K562 (cell line): ENCODE results near the gene NPB. TPM values are rescaled to one million over a fixed set of nuclear protein-coding genes. Genes with fewer than 3 reads are reported as not detected.

ENCODE experiments used
- CEBPG ChIP-seq, 3 experiments: fragments of 200-800 bp in 1 of 3; sonication (Bioruptor generic) in 1 of 3; sonication (generic) in 1 of 3; formaldehyde crosslinking in 1 of 3; IDR thresholded peaks in 2 of 3; conservative IDR thresholded peaks in 1 of 3; 2 replicates each; pipeline versions ENCODE4 v1.6.1 to v1.8.0; 2016 to 2022; ENCODE audit warnings: missing compliant biosample characterization in 2 of 3, missing genetic modification characterization in 2 of 3, mild to moderate bottlenecking in 1 of 3, missing genetic modification reagents in 1 of 3
- CHD1 ChIP-seq: fragments of 200-600 bp; sonication (generic); IDR thresholded peaks from one replicate; pipeline ENCODE4 v1.6.1; 2012; ENCODE audit warnings: mild to moderate bottlenecking, moderate library complexity, low read length, inconsistent platforms
- HIVEP1 ChIP-seq: fragments of 250-450 bp; sonication (Bioruptor Pico); IDR thresholded peaks from 2 replicates; pipeline ENCODE4 v1.4.0; 2020; ENCODE audit warnings: mild to moderate bottlenecking
- NCOA1 ChIP-seq: fragments of 450-650 bp; IDR thresholded peaks from 2 replicates; pipeline ENCODE4 v1.6.1; 2016; ENCODE audit warnings: low read depth
- NCOA2 ChIP-seq, 2 experiments: fragments of 450-650 bp; IDR thresholded peaks; 2 replicates each; pipeline ENCODE4 v1.6.1; 2018; ENCODE audit warnings: mild to moderate bottlenecking in 2 of 2, moderate library complexity in 1 of 2; ENCODE audit not compliant: partially characterized antibody in 2 of 2
- TSC22D4 ChIP-seq: fragments of 450-650 bp; IDR thresholded peaks from 2 replicates; pipeline ENCODE4 v1.6.1; 2016; ENCODE audit warnings: missing genetic modification characterization, missing biosample characterization, control low read depth
- ZBTB17 ChIP-seq: fragments of 450-650 bp; formaldehyde crosslinking; IDR thresholded peaks from 2 replicates; pipeline ENCODE4 v1.4.0; 2020; ENCODE audit warnings: mild to moderate bottlenecking
- ZBTB7A ChIP-seq: IDR thresholded peaks from 2 replicates; pipeline ENCODE4 v1.6.1; 2011; ENCODE audit warnings: low read depth, mild to moderate bottlenecking, low read length, moderate library complexity, borderline replicate concordance; ENCODE audit not compliant: control insufficient read depth
- ZNF324 ChIP-seq: fragments of 250-450 bp; sonication (Bioruptor Pico); IDR thresholded peaks from 2 replicates; pipeline ENCODE4 v1.4.0; 2020; ENCODE audit warnings: mild to moderate bottlenecking
- ZNF77 ChIP-seq: fragments of 250-450 bp; sonication (Bioruptor Pico); IDR thresholded peaks from 2 replicates; pipeline ENCODE4 v1.5.0; 2020
- polyA plus RNA-seq, 8 experiments: library from polyadenylated mRNA; depleted of rRNA in 4 of 8; stranded (reverse) in 5 of 8; unstranded in 3 of 8; fragments of >200 nt; fragmentation: Nextera tagmentation in 2 of 8; fragmentation: Illumina TruSeq in 1 of 8; extraction: Ambion mirVana in 2 of 8; extraction: Trizol in 1 of 8; gene quantifications; 2 replicates each; pipeline versions ENCODE4 v1.2.1 to v1.2.3, GENCODE V29; 2011 to 2014; ENCODE audit warnings: inconsistent platforms in 1 of 8, missing spikeins in 1 of 8
- total RNA-seq, 7 experiments: library from RNA; depleted of rRNA in 6 of 7; stranded (reverse); fragments of >200 nt in 6 of 7; fragmentation: Illumina TruSeq in 2 of 7; extraction: Trizol in 2 of 7; gene quantifications; 2 replicates each; pipeline versions ENCODE4 v1.2.1 to v1.2.3, GENCODE V29; 2011 to 2021; ENCODE audit warnings: low replicate concordance in 1 of 7
- TF ChIP-seq, protein P1 (sequence below): fragments of 250-450 bp; sonication (Bioruptor Pico); IDR thresholded peaks from 2 replicates; pipeline ENCODE4 v1.4.0; 2020; ENCODE audit warnings: mild to moderate bottlenecking
- TF ChIP-seq, protein P2 (sequence below): IDR thresholded peaks from 2 replicates; pipeline ENCODE4 v1.6.1; 2011; ENCODE audit not compliant: insufficient read length; ENCODE audit errors: extremely low read depth
- TF ChIP-seq, protein P3 (sequence below), 2 experiments: fragments of 450-650 bp in 1 of 2; sonication (generic) in 1 of 2; formaldehyde crosslinking; conservative IDR thresholded peaks; 2 replicates each; pipeline versions ENCODE4 v1.4.0 to v1.8.1; 2020 to 2022; ENCODE audit warnings: mild to moderate bottlenecking in 1 of 2, missing genetic modification reagents in 1 of 2
- TF ChIP-seq, protein P4 (sequence below): fragments of 200-800 bp; sonication (Bioruptor generic); IDR thresholded peaks from 2 replicates; pipeline ENCODE4 v1.6.1; 2016; ENCODE audit warnings: missing genetic modification characterization, missing compliant biosample characterization
- TF ChIP-seq, protein P5 (sequence below): sonication (generic); formaldehyde crosslinking; IDR thresholded peaks from 2 replicates; pipeline ENCODE4 v1.8.0; 2022; ENCODE audit warnings: missing genetic modification reagents, mild to moderate bottlenecking, moderate library complexity, borderline replicate concordance
- TF ChIP-seq, protein P6 (sequence below): fragments of 450-650 bp; formaldehyde crosslinking; IDR thresholded peaks from 2 replicates; pipeline ENCODE4 v1.4.0; 2020; ENCODE audit warnings: mild to moderate bottlenecking

Gene NPB
- total and polyA plus RNA-seq, 9 of the 15 experiments (the other 6 are each of a cell fraction or from before 2014, with no cell fraction given): 0.03 to 0.61 (median 0.14) TPM; not detected in 2

DNA sequence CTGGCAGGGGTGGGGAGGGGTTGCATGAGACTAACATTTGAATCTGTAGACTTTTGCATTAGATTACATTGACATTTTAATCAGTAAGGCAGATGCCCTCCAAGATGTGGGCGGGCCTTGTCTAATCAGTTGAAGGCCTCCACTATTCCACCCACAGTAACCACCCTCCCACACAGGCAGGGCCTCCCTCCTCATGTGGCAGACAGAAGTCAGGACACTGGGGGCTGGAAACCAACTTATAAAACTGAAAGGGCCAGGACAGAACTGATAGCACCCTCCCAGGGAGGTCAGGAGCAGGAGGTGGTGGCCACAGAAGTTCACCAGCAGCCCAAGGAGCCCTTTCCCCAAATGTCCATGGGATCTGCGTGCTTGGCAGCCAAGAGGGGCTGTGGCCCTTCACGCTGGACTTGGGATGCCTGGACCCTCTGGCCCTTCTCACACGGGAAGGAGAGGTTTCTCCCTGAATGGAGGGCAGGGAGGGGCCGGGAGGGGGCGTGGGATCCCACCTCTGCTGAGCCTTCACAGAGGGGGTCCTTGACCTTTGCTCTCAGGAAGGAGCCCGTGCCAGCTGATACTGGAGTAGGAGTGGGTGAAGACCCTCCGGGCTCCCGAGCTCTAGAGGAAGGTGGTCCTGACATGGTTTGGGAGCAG is 30.4 kb downstream of the NPB start (continued):
- TF ChIP-seq CHD1: no peak
- TF ChIP-seq ZNF324 (CRISPR knock-in tag): no peak
- TF ChIP-seq, protein P1, sequence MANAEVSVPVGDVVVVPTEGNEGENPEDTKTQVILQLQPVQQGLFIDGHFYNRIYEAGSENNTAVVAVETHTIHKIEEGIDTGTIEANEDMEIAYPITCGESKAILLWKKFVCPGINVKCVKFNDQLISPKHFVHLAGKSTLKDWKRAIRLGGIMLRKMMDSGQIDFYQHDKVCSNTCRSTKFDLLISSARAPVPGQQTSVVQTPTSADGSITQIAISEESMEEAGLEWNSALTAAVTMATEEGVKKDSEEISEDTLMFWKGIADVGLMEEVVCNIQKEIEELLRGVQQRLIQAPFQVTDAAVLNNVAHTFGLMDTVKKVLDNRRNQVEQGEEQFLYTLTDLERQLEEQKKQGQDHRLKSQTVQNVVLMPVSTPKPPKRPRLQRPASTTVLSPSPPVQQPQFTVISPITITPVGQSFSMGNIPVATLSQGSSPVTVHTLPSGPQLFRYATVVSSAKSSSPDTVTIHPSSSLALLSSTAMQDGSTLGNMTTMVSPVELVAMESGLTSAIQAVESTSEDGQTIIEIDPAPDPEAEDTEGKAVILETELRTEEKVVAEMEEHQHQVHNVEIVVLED (CRISPR knock-in tag): no peak
- TF ChIP-seq, protein P2, sequence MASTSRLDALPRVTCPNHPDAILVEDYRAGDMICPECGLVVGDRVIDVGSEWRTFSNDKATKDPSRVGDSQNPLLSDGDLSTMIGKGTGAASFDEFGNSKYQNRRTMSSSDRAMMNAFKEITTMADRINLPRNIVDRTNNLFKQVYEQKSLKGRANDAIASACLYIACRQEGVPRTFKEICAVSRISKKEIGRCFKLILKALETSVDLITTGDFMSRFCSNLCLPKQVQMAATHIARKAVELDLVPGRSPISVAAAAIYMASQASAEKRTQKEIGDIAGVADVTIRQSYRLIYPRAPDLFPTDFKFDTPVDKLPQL: no peak
- TF ChIP-seq ZBTB7A: no peak
- TF ChIP-seq HIVEP1 (CRISPR knock-in tag): no peak
- TF ChIP-seq, protein P3, sequence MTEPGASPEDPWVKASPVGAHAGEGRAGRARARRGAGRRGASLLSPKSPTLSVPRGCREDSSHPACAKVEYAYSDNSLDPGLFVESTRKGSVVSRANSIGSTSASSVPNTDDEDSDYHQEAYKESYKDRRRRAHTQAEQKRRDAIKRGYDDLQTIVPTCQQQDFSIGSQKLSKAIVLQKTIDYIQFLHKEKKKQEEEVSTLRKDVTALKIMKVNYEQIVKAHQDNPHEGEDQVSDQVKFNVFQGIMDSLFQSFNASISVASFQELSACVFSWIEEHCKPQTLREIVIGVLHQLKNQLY (CRISPR knock-in tag; conservative IDR thresholded peaks at IDR 0.05): no peak
- TF ChIP-seq, protein P4, sequence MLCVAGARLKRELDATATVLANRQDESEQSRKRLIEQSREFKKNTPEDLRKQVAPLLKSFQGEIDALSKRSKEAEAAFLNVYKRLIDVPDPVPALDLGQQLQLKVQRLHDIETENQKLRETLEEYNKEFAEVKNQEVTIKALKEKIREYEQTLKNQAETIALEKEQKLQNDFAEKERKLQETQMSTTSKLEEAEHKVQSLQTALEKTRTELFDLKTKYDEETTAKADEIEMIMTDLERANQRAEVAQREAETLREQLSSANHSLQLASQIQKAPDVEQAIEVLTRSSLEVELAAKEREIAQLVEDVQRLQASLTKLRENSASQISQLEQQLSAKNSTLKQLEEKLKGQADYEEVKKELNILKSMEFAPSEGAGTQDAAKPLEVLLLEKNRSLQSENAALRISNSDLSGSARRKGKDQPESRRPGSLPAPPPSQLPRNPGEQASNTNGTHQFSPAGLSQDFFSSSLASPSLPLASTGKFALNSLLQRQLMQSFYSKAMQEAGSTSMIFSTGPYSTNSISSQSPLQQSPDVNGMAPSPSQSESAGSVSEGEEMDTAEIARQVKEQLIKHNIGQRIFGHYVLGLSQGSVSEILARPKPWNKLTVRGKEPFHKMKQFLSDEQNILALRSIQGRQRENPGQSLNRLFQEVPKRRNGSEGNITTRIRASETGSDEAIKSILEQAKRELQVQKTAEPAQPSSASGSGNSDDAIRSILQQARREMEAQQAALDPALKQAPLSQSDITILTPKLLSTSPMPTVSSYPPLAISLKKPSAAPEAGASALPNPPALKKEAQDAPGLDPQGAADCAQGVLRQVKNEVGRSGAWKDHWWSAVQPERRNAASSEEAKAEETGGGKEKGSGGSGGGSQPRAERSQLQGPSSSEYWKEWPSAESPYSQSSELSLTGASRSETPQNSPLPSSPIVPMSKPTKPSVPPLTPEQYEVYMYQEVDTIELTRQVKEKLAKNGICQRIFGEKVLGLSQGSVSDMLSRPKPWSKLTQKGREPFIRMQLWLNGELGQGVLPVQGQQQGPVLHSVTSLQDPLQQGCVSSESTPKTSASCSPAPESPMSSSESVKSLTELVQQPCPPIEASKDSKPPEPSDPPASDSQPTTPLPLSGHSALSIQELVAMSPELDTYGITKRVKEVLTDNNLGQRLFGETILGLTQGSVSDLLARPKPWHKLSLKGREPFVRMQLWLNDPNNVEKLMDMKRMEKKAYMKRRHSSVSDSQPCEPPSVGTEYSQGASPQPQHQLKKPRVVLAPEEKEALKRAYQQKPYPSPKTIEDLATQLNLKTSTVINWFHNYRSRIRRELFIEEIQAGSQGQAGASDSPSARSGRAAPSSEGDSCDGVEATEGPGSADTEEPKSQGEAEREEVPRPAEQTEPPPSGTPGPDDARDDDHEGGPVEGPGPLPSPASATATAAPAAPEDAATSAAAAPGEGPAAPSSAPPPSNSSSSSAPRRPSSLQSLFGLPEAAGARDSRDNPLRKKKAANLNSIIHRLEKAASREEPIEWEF (CRISPR knock-in tag): no peak
- TF ChIP-seq, protein P5, sequence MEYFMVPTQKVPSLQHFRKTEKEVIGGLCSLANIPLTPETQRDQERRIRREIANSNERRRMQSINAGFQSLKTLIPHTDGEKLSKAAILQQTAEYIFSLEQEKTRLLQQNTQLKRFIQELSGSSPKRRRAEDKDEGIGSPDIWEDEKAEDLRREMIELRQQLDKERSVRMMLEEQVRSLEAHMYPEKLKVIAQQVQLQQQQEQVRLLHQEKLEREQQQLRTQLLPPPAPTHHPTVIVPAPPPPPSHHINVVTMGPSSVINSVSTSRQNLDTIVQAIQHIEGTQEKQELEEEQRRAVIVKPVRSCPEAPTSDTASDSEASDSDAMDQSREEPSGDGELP: 0 out of 2 replicates have a peak, but pooled peaks have one; percentile 22
- no peak for TF ChIP-seq NCOA2 (IDR thresholded peaks at IDR 0.05; ENCODE audit: partially characterized antibody in 2 of 2)
- TF ChIP-seq NCOA1: no peak
- no peak for TF ChIP-seq TSC22D4 (tag)
- TF ChIP-seq, protein P6, sequence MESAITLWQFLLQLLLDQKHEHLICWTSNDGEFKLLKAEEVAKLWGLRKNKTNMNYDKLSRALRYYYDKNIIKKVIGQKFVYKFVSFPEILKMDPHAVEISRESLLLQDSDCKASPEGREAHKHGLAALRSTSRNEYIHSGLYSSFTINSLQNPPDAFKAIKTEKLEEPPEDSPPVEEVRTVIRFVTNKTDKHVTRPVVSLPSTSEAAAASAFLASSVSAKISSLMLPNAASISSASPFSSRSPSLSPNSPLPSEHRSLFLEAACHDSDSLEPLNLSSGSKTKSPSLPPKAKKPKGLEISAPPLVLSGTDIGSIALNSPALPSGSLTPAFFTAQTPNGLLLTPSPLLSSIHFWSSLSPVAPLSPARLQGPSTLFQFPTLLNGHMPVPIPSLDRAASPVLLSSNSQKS (CRISPR knock-in tag): no peak
- no peak for TF ChIP-seq CEBPG (CRISPR knock-in tag; IDR thresholded peaks at IDR 0.05)
- TF ChIP-seq CEBPG (tag; conservative IDR thresholded peaks at IDR 0.05 in 1 of 2, IDR thresholded peaks at IDR 0.05 in 1 of 2): no peak
- no peak for TF ChIP-seq ZBTB17 (CRISPR knock-in tag)
- TF ChIP-seq ZNF77 (CRISPR knock-in tag): no peak
